Gastroesophageal sphincter (tissue), 3 donors: ENCODE measurements around the gene ZNF236.

Experiments used
- CTCF ChIP-seq, 4 experiments: fragments of 200-600 bp in 2 of 4; fragments of 450-650 bp in 2 of 4; sonication (generic) in 1 of 4; IDR thresholded peaks; one replicate each; pipeline ENCODE4 v1.5.1; 2017 to 2019; ENCODE audit warnings: antibody characterized with exemption in 4 of 4, mild to moderate bottlenecking in 2 of 4, moderate library complexity in 2 of 4
- POLR2A ChIP-seq, 2 donors: fragments of 450-650 bp; IDR thresholded peaks; one replicate each; pipeline ENCODE4 v1.6.1; 2017; ENCODE audit warnings: antibody characterized with exemption in 2 of 2, mild to moderate bottlenecking in 2 of 2, moderate library complexity in 1 of 2
- POLR2AphosphoS5 ChIP-seq: sonication (generic); formaldehyde crosslinking; IDR thresholded peaks from one replicate; pipeline ENCODE4 v1.6.1; 2017; ENCODE audit warnings: antibody characterized with exemption

- TF ChIP-seq CTCF (IDR thresholded peaks at IDR 0.05) (no peak), POLR2A (IDR thresholded peaks at IDR 0.05) (no peak), POLR2AphosphoS5 (no peak)
Observed at GRCh38 chr18:76772665-76773064, 49.7 kb upstream of the ZNF236 start.
